GM12878 (cell line): ENCODE results near the gene NEK8. TPM values are rescaled to one million over a fixed set of nuclear protein-coding genes. Genes with fewer than 3 reads are reported as not detected.

Experiments used
- ASH2L ChIP-seq: fragments of 300-600, 200-600 bp; sonication (generic); IDR thresholded peaks from 2 replicates; pipeline ENCODE4 v1.6.1; 2017; ENCODE audit warnings: low read depth, mild to moderate bottlenecking, borderline replicate concordance
- BCL3 ChIP-seq: IDR thresholded peaks from 2 replicates; pipeline ENCODE4 v1.6.1; 2011; ENCODE audit warnings: borderline replicate concordance, low read depth, mild to moderate bottlenecking, moderate library complexity, low read length; ENCODE audit not compliant: insufficient read depth, poor library complexity, severe bottlenecking
- BHLHE40 ChIP-seq, 2 experiments: fragments of 450-650 bp in 1 of 2; IDR thresholded peaks; 2 replicates each; pipeline ENCODE4 v1.6.1; 2011 to 2017; ENCODE audit warnings: low read depth in 2 of 2, borderline replicate concordance in 1 of 2, improper control_type of control experiment in 1 of 2, low read length in 1 of 2, mild to moderate bottlenecking in 1 of 2
- CBX3 ChIP-seq: fragments of 200-600 bp; sonication (generic); IDR thresholded peaks from 2 replicates; pipeline ENCODE4 v1.6.1; 2016; ENCODE audit warnings: low read depth, borderline replicate concordance
- CUX1 ChIP-seq: IDR thresholded peaks from 2 replicates; pipeline ENCODE4 v1.6.1; 2012; ENCODE audit warnings: improper control_type of control experiment, low read depth, low read length; ENCODE audit not compliant: insufficient replicate concordance
- E2F4 ChIP-seq: IDR thresholded peaks from 2 replicates; pipeline ENCODE4 v1.6.1; 2012; ENCODE audit warnings: low read depth, low read length, improper control_type of control experiment
- ELK1 ChIP-seq: IDR thresholded peaks from 2 replicates; pipeline ENCODE4 v1.6.1; 2012; ENCODE audit warnings: low read depth, low read length, improper control_type of control experiment
- FOXK2 ChIP-seq: fragments of 450-650 bp; IDR thresholded peaks from 2 replicates; pipeline ENCODE4 v1.6.1; 2017; ENCODE audit warnings: mild to moderate bottlenecking, moderate library complexity
- FOXM1 ChIP-seq: IDR thresholded peaks from 2 replicates; pipeline ENCODE4 v1.6.1; 2012; ENCODE audit warnings: low read depth, mild to moderate bottlenecking, inconsistent platforms, low read length, moderate library complexity
- MXI1 ChIP-seq: fragments of 150-350 bp; IDR thresholded peaks from 2 replicates; pipeline ENCODE4 v1.6.1; 2011; ENCODE audit warnings: low read depth, mild to moderate bottlenecking, inconsistent platforms, low read length, improper control_type of control experiment
- PAX5 ChIP-seq: IDR thresholded peaks from 2 replicates; pipeline ENCODE4 v1.6.1; 2011; ENCODE audit warnings: low read depth, low read length, borderline replicate concordance
- RUNX3 ChIP-seq: IDR thresholded peaks from 2 replicates; pipeline ENCODE4 v1.6.1; 2012; ENCODE audit warnings: low read length, inconsistent platforms
- SMAD1 ChIP-seq: fragments of 450-650 bp; IDR thresholded peaks from 2 replicates; pipeline ENCODE4 v1.6.1; 2018; ENCODE audit warnings: mild to moderate bottlenecking, low read depth; ENCODE audit not compliant: partially characterized antibody
- STAT1 ChIP-seq: fragments of 450-650 bp; conservative IDR thresholded peaks from 2 replicates; pipeline ENCODE4 v1.6.1; 2014; ENCODE audit warnings: antibody characterized with exemption, mild to moderate bottlenecking
- ZBTB4 ChIP-seq: fragments of 450-650 bp; formaldehyde crosslinking; IDR thresholded peaks from 2 replicates; pipeline ENCODE4 v1.4.0; 2022; ENCODE audit warnings: mild to moderate bottlenecking, moderate library complexity
- ZSCAN29 ChIP-seq: fragments of 450-650 bp; IDR thresholded peaks from 2 replicates; pipeline ENCODE4 v1.6.1; 2017; ENCODE audit warnings: mild to moderate bottlenecking, moderate library complexity
- polyA plus RNA-seq, 11 experiments: library from polyadenylated mRNA; depleted of rRNA in 4 of 11; unstranded in 6 of 11; stranded (reverse) in 5 of 11; fragments of >200 nt; fragmentation: Nextera tagmentation in 4 of 11; fragmentation: Illumina TruSeq in 1 of 11; extraction: Ambion mirVana in 4 of 11; extraction: Trizol in 1 of 11; gene quantifications; 1 replicate in 1 of 11; 2 replicates in 10 of 11; pipeline versions ENCODE4 v1.2.1 to v1.2.3, GENCODE V29; 2011 to 2016; ENCODE audit warnings: inconsistent platforms in 2 of 11, missing spikeins in 2 of 11, low read depth in 1 of 11
- total RNA-seq, 4 experiments: library from RNA; depleted of rRNA in 3 of 4; stranded (reverse); fragments of >200 nt in 3 of 4; fragmentation: Illumina TruSeq in 1 of 4; extraction: Trizol in 1 of 4; gene quantifications; 2 replicates each; pipeline versions ENCODE4 v1.2.1 to v1.2.3, GENCODE V29; 2013 to 2021

NEK8 gene
- total and polyA plus RNA-seq, 10 of the 15 experiments (the other 5 are each of a cell fraction or from before 2014, with no cell fraction given), result 2.3 to 14.3 (median 9.4) TPM

- TF ChIP-seq CUX1 (no peak), BHLHE40 (IDR thresholded peaks at IDR 0.05; ENCODE audit: borderline replicate concordance in 1 of 2, low read depth in 2 of 2, low read length in 1 of 2) (no peak), ASH2L (no peak), CBX3 (no peak), PAX5 (no peak), FOXM1 (no peak), FOXK2 (no peak), RUNX3 (no peak), ELK1 (no peak), STAT1 (no peak), SMAD1 (no peak), ZSCAN29 (no peak), E2F4 (no peak), ZBTB4 (no peak), BCL3 (no peak), MXI1 (no peak; the same call in 1 of the 2 replicates)
Observed at GRCh38 chr17:28720247-28720996, 8.2 kb upstream of the NEK8 start (continued).
